IPS DF 6.9 (cell line): ENCODE data around the gene TMEM181.
"Not testable (repeated sequence)": the region's sequence is repeated elsewhere in the genome, so short reads cannot be mapped to it uniquely, and the experiment has no call there.

ENCODE experiments used
- DNase-seq: peaks from one replicate; pipeline ENCODE4 v3.0.0-alpha.2; 2013; ENCODE audit warnings: low read depth, low spot score
- H3K27ac ChIP-seq: one replicate; pipeline ENCODE4 v1.5.1; 2013; ENCODE audit warnings: low read length, control low read depth
- H3K27me3 ChIP-seq: 2 replicates; pipeline ENCODE4 v1.6.1; 2013; ENCODE audit warnings: mild to moderate bottlenecking, low read length; ENCODE audit not compliant: control insufficient read depth, insufficient read depth
- H3K36me3 ChIP-seq: 2 replicates; pipeline ENCODE4 v1.6.1; 2013; ENCODE audit warnings: low read length; ENCODE audit not compliant: control insufficient read depth, insufficient read depth
- H3K4me1 ChIP-seq: 2 replicates; pipeline ENCODE4 v1.6.1; 2013; ENCODE audit warnings: low read length; ENCODE audit not compliant: control insufficient read depth, insufficient read depth
- H3K4me3 ChIP-seq: 2 replicates; pipeline ENCODE4 v1.5.1; 2013; ENCODE audit warnings: mild to moderate bottlenecking, low read length
- H3K9me3 ChIP-seq: 2 replicates; pipeline ENCODE4 v1.6.1; 2013; ENCODE audit warnings: low read length, inconsistent platforms; ENCODE audit not compliant: control insufficient read depth, insufficient read depth
- WGBS: extraction: QIAGEN DNeasy Blood & Tissue Kit; methylation state at CpG from one replicate; pipeline ENCODE4 v1.1.7; 2013; ENCODE audit warnings: mixed read lengths, missing lambda C conversion rate; ENCODE audit not compliant: insufficient read length, insufficient coverage; 5-methylcytosine and 5-hydroxymethylcytosine counted together

TMEM181 gene

DNA sequence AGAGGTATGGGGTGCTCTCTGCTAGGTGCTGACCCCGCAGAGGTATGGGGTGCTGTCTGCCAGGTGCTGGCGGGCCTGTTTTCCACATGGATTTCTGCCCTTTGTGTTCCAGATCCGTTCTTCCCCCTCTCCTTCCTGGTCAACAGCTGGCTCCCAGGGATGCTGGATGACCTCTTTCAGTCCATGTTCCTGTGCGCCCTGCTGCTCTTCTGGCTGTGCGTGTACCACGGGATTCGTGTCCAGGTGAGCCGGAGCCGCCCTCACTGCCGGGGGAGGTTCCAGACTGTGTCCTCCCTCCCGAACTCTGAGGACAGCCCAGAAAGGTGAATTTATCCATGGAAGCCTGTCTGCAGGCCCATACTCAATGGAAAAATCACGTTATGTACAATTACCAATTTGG is 48.3 kb downstream of the TMEM181 start:
- H3K4me1 ChIP-seq, result peaks cover 8% of the 10 kb centered on the region
- no peak overlapping the region for H3K4me3 ChIP-seq
- WGBS, result no CpG with 5 or more reads among the region's 12 CpGs
- H3K27ac ChIP-seq, result no peak overlapping the region
- H3K27me3 ChIP-seq, result no peaks in the 10 kb centered on the region
- H3K36me3 ChIP-seq, result peaks cover 20% of the 10 kb centered on the region; the same call in 1 of the 2 replicates
- no peaks in the 10 kb centered on the region for H3K9me3 ChIP-seq
- no peak for DNase-seq

DNA sequence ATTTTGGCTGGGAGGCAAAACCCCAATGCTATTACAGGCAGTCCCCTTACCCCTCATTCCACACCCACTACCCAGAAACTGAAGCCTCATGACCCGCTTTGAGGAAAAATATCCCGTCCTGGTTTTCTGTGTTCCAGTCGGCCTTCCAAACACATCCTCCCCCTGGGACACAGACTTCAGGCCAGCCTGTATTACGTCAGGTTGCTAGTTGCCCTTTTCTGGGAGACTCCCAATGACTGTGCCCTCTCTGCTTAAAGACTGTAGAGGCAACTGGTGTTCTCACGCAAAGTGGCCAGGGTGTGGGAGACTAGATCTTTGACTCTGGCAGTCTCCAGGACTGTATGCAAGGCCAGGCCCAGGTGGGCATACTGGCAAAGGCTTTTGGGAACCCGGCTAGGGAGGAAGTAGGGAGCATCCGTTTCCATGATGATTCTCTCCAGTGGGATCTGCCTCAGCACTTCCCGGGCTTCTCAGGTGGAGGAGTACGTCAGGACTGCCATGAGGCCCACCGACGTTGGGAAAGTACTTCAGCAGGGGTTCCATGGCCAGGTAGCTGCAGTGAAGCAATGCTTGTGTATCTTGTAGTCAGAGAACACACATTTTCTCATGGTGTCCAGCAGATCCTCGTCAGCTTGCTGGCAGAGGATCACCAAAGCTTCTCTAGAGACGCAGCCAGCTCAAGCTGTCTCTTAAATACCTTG is 49.7 kb downstream of the TMEM181 start:
- H3K27me3 ChIP-seq, result no peaks in the 10 kb centered on the region
- peaks cover 8% of the 10 kb centered on the region for H3K4me1 ChIP-seq
- no peak overlapping the region for H3K4me3 ChIP-seq
- no peak overlapping the region for H3K27ac ChIP-seq
- WGBS, result no CpG with 5 or more reads among the region's 13 CpGs
- H3K36me3 ChIP-seq, result peaks cover 20% of the 10 kb centered on the region; the same call in 1 of the 2 replicates
- no peaks in the 10 kb centered on the region for H3K9me3 ChIP-seq
- DNase-seq, result no peak

DNA sequence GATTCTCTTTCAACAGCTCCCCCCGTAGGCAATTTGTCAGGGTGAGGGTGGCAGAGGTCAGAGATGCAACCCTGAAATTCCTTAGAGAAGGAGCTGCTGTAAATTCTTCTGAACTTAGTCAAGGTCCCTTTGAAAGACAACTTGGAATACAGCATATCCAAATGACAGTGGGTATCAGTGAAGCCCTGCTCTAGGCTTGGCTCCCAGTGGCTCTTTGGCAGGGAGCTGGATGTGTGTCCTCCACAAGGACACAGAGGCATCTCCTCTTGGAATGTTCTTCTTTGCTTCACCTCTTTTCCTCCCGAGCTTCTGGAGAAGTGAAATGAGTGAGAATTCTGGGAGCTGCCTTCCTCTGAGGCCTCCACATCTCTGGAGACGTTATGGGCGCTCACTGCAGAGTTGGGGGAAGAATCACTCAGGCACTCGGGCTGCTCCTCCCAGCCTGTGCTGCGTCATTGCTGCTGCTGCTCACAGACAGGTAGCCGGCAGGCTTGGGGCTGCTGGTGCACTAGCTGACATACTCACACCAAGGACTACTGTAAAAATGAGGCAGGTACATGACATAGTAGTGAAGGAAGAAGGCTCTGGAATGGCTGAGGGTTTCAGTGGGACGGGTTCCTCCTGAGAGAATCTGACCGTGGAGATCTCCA is 50.6 kb downstream of the TMEM181 start:
- Histone ChIP-seq H3K4me1 (peaks cover 8% of the 10 kb centered on the region), H3K27me3 (no peaks in the 10 kb centered on the region), H3K27ac (no peak overlapping the region), H3K4me3 (no peak overlapping the region; the same call in 1 of the 2 replicates), H3K9me3 (no peaks in the 10 kb centered on the region), H3K36me3 (peaks cover 20% of the 10 kb centered on the region; the same call in 1 of the 2 replicates)
- WGBS, result no CpG with 5 or more reads among the region's 9 CpGs
- no peak for DNase-seq

DNA sequence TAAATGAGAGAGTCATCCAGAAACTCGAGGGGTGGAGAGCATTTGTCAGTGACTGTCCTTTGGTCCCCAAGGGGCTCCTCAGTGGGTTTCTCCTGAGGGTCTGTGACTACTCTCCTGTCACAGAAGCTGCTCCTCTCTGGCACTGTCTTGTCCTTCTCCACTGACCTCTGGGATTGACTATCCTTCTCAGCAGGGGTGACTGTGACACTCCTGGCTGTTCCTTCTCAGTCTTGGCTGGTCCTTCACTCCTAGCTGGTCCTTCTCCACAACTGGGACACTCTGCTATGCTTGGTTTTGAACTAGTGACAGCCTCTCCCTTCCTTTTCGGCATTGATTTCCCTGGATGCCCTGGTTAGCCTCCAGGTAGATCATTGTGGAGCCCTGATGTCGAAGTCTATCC is 51.1 kb downstream of the TMEM181 start:
- no peaks in the 10 kb centered on the region for H3K9me3 ChIP-seq
- H3K27ac ChIP-seq, result no peak overlapping the region
- peaks cover 8% of the 10 kb centered on the region for H3K4me1 ChIP-seq
- H3K27me3 ChIP-seq, result no peaks in the 10 kb centered on the region
- no CpG with 5 or more reads among the region's 3 CpGs for WGBS
- H3K4me3 ChIP-seq, result no peak overlapping the region
- DNase-seq, result no peak
- H3K36me3 ChIP-seq, result peaks cover 17% of the 10 kb centered on the region; the same call in 1 of the 2 replicates

DNA sequence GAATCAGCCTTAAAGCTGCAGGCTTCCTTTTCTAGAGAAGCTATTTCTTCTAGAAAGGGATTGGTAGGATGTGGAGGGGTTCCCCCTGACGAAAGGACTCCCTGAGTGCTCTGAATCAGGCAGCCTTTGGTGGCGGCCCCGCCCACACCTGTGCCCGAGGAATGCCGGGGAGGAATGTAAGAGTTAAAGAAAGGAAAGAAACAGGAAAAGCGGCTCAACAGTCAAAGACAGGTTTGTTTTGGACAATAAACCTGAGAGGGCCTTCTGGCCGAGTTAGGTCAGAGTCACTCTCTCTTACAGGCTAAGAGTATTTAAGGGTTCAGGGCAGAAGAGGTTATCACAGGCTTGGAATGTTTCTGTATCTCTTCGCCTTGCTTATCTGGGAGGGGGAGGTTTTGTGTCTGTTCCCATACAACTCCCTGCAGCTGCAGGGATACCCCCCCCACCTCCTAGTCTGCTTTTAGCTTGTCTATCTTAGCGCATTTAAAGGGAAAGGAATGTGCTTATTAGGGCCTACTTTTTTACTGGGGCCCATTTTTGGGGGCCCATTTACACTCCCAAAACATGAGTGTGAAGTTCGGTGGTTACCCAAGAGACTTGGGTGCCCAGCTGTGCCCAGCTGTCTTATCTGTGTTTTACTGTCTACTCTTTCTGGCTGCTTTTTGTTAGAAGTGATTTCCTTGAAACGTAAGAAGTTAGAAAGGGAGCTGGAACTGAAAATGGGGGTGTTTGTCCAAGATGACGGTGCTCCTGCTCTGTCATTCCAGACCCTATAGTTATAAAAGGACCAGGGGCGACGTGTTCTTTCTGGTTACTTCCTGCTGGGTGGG is 51.9 kb downstream of the TMEM181 start:
- H3K9me3 ChIP-seq, result no peaks in the 10 kb centered on the region
- H3K4me1 ChIP-seq, result peaks cover 8% of the 10 kb centered on the region
- H3K36me3 ChIP-seq, result peaks cover 16% of the 10 kb centered on the region; the same call in 1 of the 2 replicates
- H3K4me3 ChIP-seq, result no peak overlapping the region
- H3K27ac ChIP-seq, result no peak overlapping the region
- peak; percentile 52 for DNase-seq
- no CpG with 5 or more reads among the region's 14 CpGs for WGBS
- no peaks in the 10 kb centered on the region for H3K27me3 ChIP-seq

DNA sequence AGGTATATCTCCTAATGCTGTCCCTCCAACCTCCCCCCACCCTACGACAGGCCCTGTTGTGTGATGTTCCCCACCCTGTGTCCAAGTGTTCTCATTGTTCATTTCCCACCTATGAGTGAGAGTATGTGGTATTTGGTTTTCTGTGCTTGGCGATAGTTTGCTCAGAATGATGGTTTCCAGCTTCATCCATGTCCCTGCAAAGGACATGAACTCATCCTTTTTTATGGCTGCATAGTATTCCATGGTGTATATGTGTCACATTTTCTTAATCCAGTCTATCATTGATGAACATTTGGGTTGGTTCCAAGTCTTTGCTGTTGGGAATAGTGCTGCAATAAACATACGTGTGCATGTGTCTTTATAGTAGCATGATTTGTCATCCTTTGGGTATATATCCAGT is 54.7 kb downstream of the TMEM181 start:
- not testable (repeated sequence) for H3K4me3 ChIP-seq, H3K36me3 ChIP-seq, H3K9me3 ChIP-seq, H3K4me1 ChIP-seq, DNase-seq, H3K27me3 ChIP-seq, H3K27ac ChIP-seq
- WGBS, result no CpG with 5 or more reads among the region's 3 CpGs

DNA sequence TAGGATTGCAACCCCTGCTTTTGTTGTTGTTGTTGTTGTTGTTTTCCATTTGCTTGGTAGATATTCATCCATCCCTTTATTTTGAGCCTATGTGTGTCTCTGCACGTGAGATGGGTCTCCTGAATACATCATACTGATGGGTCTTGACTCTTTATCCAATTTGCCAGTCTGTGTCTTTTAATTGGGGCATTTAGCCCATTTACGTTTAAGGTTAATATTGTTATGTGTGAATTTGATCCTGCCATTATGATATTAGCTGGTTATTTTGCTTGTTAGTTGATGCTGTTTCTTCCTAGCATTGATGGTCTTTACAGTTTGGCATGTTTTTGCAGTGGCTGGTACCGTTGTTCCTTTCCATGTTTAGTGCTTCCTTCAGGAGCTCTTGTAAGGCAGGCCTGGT is 58.4 kb downstream of the TMEM181 start:
- not testable (repeated sequence) for H3K4me1 ChIP-seq, H3K27me3 ChIP-seq, H3K27ac ChIP-seq, H3K4me3 ChIP-seq, DNase-seq, H3K9me3 ChIP-seq
- WGBS, result no CpG with 5 or more reads among the region's 3 CpGs
- H3K36me3 ChIP-seq, result peaks cover 14% of the 10 kb centered on the region

DNA sequence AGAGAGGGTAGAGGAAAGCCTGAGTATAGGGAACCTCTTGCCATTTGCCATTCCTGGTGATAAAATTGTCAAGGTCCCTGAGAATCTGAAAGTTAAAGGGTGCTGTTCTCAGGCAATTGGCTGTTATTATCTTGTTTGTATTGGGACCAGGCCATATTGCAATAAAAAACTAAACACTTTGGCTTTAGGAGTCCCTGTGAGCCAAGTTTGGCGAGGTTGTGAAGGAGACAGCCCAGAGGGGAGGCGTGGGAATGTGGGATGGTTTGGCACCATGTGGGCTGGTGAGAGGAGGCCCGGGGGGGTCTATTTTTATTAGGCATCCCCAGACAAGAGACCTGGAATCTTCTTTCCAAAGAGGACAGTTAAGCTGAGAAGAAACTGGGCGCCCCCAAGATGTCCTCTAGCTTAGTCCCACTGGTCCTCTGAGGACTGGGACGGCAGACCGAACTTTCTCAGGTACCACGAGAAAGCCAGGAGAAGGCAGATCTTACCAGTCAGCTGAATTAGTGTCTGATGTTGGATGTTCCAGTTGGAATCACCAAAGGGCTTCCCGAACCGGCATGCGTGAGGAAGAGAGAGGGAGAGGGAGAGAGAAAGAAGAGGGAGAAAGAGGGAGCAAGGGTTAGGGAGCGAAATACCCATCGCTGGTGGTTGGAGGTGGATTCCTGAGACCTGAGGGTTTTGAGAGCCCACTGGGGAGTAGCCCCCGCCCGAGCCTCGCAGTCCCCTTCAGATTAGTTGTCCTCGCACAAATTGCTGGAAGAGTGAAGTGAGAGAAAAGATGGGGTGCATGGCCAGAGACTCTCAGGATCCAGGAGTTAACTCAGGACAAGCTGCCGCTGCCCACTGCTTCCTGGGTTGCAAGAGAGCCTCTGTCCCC is 60.3 kb downstream of the TMEM181 start:
- Histone ChIP-seq H3K27ac (no peak overlapping the region), H3K4me1 (no peaks in the 10 kb centered on the region), H3K36me3 (peaks cover 14% of the 10 kb centered on the region), H3K27me3 (no peaks in the 10 kb centered on the region), H3K4me3 (no peak overlapping the region), H3K9me3 (no peaks in the 10 kb centered on the region)
- no peak for DNase-seq
- no CpG with 5 or more reads among the region's 17 CpGs for WGBS

DNA sequence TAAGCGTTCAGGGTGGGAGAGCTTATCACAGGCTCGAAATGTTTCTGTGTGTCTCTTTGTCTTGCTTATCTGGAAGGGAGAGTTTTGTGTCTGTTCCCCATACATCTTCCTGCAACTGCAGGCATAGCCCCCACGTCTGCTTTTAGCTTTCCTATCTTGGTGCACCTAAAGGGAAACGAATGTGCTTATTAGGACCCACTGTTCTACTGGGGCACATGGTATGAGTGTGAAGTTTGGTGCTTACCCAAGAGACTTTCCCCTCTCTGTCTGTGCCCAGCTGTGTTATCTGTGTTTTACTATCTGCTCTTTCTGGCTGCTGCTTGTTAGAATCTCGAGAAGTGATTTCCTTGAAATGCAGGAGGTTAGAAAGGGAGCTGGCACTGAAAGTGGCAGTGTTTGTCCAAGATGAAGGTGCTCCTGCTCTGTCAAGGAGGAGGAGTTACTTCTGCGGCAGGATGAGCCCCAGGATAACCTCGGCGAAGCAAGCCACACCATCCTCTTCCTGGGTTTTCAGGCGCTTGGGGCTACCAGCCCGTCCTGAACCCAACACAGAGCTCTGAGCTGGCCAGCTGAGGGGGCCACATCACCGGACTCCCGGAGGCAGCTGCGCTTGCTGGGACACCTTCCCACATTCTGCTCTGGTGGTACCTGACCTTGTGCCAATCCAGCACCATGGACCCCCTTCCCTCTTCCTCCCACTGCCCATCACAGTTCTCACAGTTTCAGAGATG is 61.2 kb downstream of the TMEM181 start:
- no peak for DNase-seq
- no CpG with 5 or more reads among the region's 13 CpGs for WGBS
- Histone ChIP-seq H3K27me3 (no peaks in the 10 kb centered on the region), H3K9me3 (no peaks in the 10 kb centered on the region), H3K4me3 (no peak overlapping the region), H3K36me3 (peaks cover 19% of the 10 kb centered on the region), H3K27ac (no peak overlapping the region), H3K4me1 (no peaks in the 10 kb centered on the region)
